SK-N-SH (cell line): ENCODE measurements around the gene ARL4A. TPM values are rescaled to one million over a fixed set of nuclear protein-coding genes. Genes with fewer than 3 reads are reported as not detected.

Experiments used
- CTCF ChIA-PET: fragments of 300-600, 350-600 bp; formaldehyde crosslinking; extraction: SDS; loops from one replicate; lab custom pipeline; 2021; lab: Yijun Ruan, JAX
- POLR2A ChIA-PET: fragments of 350-600 bp; sonication (Branson Sonifier 250); formaldehyde crosslinking; extraction: SDS; loops from one replicate; lab custom pipeline; 2020; ENCODE audit warnings: antibody characterized with exemption, inconsistent platforms; lab: Yijun Ruan, JAX
- DNase-seq: peaks from one replicate; pipeline ENCODE4 v3.0.0; 2012
- H2AFZ ChIP-seq: fragments of 200-600 bp; sonication (generic); 2 replicates; pipeline ENCODE4 v1.8.1; 2016; ENCODE audit warnings: antibody characterized with exemption, mild to moderate bottlenecking, low read depth
- H3F3A ChIP-seq: fragments of 200-600 bp; sonication (generic); replicated peaks from 2 replicates; pipeline ENCODE3; 2016; ENCODE audit warnings: antibody characterized with exemption, mild to moderate bottlenecking; ENCODE audit not compliant: insufficient read depth
- H3K27ac ChIP-seq, 2 experiments: fragments of 200-500 bp in 1 of 2; fragments of 200-600 bp in 1 of 2; sonication (Bioruptor generic) in 1 of 2; sonication (generic), shearing (Covaris generic) in 1 of 2; 2 replicates each; pipeline versions ENCODE4 v1.5.1 to v1.6.1; 2014 to 2016; ENCODE audit warnings: low read depth in 2 of 2, inconsistent platforms in 1 of 2, low read length in 1 of 2, mild to moderate bottlenecking in 1 of 2, mixed read lengths in 1 of 2
- H3K27me3 ChIP-seq: fragments of 200-600 bp; sonication (generic), shearing (Covaris generic); 2 replicates; pipeline ENCODE4 v1.6.1; 2016; ENCODE audit warnings: mixed run types; ENCODE audit not compliant: insufficient read depth
- H3K36me3 ChIP-seq, 2 experiments: fragments of 200-500 bp in 1 of 2; fragments of 200-600 bp in 1 of 2; sonication (Bioruptor generic) in 1 of 2; sonication (generic) in 1 of 2; replicated peaks in 1 of 2; 2 replicates each; pipeline versions ENCODE3 to v1.5.1; 2014 to 2016; ENCODE audit warnings: low read length in 1 of 2, mild to moderate bottlenecking in 1 of 2; ENCODE audit not compliant: insufficient read depth in 2 of 2, control insufficient read depth in 1 of 2
- H3K4me1 ChIP-seq, 2 experiments: fragments of 200-500 bp in 1 of 2; fragments of 200-600 bp in 1 of 2; sonication (Bioruptor generic) in 1 of 2; sonication (generic), shearing (Covaris generic) in 1 of 2; 2 replicates each; pipeline versions ENCODE4 v1.5.1 to v1.6.1; 2014 to 2016; ENCODE audit warnings: low read depth in 1 of 2, low read length in 1 of 2, mixed run types in 1 of 2; ENCODE audit not compliant: insufficient read depth in 2 of 2, control insufficient read depth in 1 of 2
- H3K4me2 ChIP-seq: fragments of 200-600 bp; sonication (generic), shearing (Covaris generic); 2 replicates; pipeline ENCODE4 v1.6.1; 2017; ENCODE audit warnings: mixed run types
- H3K4me3 ChIP-seq, 2 experiments: fragments of 200-500 bp in 1 of 2; fragments of 200-600 bp in 1 of 2; sonication (Bioruptor generic) in 1 of 2; sonication (generic), shearing (Covaris generic) in 1 of 2; 2 replicates each; pipeline versions ENCODE4 v1.5.1 to v1.8.1; 2014 to 2016; ENCODE audit warnings: low read depth in 2 of 2, inconsistent platforms in 1 of 2, low read length in 1 of 2, mild to moderate bottlenecking in 1 of 2, mixed read lengths in 1 of 2, moderate library complexity in 1 of 2
- H3K79me2 ChIP-seq: fragments of 200-600 bp; sonication (generic); 2 replicates; pipeline ENCODE4 v1.8.1; 2017; ENCODE audit warnings: mild to moderate bottlenecking; ENCODE audit not compliant: insufficient read depth
- H3K9ac ChIP-seq: fragments of 200-600 bp; sonication (generic); 2 replicates; pipeline ENCODE4 v1.6.1; 2017; ENCODE audit warnings: mixed run types
- H3K9me2 ChIP-seq: fragments of 200-600 bp; sonication (generic); 2 replicates; pipeline ENCODE4 v1.6.1; 2017; ENCODE audit warnings: mixed run types
- H3K9me3 ChIP-seq: fragments of 200-600 bp; sonication (generic); 2 replicates; pipeline ENCODE4 v1.6.1; 2017; ENCODE audit warnings: mixed run types, mild to moderate bottlenecking, moderate library complexity
- H4K20me1 ChIP-seq: fragments of 200-600 bp; sonication (generic); 2 replicates; pipeline ENCODE4 v1.6.1; 2017; ENCODE audit warnings: mild to moderate bottlenecking, mixed run types; ENCODE audit not compliant: insufficient read depth
- EP300 ChIP-seq, 2 experiments: IDR thresholded peaks; 2 replicates each; pipeline versions ENCODE4 v1.4.0 to v1.6.1; 2012; ENCODE audit warnings: borderline replicate concordance in 1 of 2, low read depth in 1 of 2, low read length in 1 of 2
- EZH2phosphoT487 ChIP-seq: fragments of 200-600 bp; sonication (generic); IDR thresholded peaks from 2 replicates; pipeline ENCODE4 v1.6.1; 2017; ENCODE audit warnings: low read depth, mixed run types, mild to moderate bottlenecking, antibody characterized with exemption, moderate library complexity, borderline replicate concordance
- FOXJ3 ChIP-seq: sonication (generic); formaldehyde crosslinking; IDR thresholded peaks from 2 replicates; pipeline ENCODE4 v1.5.1; 2020; ENCODE audit warnings: mild to moderate bottlenecking, missing genetic modification reagents
- FOXM1 ChIP-seq: IDR thresholded peaks from 2 replicates; pipeline ENCODE4 v1.4.0; 2012; ENCODE audit warnings: low read depth, mild to moderate bottlenecking
- GABPA ChIP-seq: IDR thresholded peaks from 2 replicates; pipeline ENCODE4 v1.4.0; 2012; ENCODE audit warnings: low read depth, mild to moderate bottlenecking
- IRF3 ChIP-seq: fragments of 150-350 bp; IDR thresholded peaks from 2 replicates; pipeline ENCODE4 v1.6.1; 2016; ENCODE audit warnings: mild to moderate bottlenecking, low read depth, low read length
- JUND ChIP-seq: IDR thresholded peaks from 2 replicates; pipeline ENCODE4 v1.4.0; 2012
- MAX ChIP-seq: IDR thresholded peaks from 2 replicates; pipeline ENCODE4 v1.4.0; 2012; ENCODE audit warnings: low read depth
- NFIC ChIP-seq: IDR thresholded peaks from 2 replicates; pipeline ENCODE4 v1.4.0; 2012; ENCODE audit warnings: borderline replicate concordance
- POLR2AphosphoS5 ChIP-seq: IDR thresholded peaks from 2 replicates; pipeline ENCODE4 v1.6.1; 2012; ENCODE audit warnings: low read depth, low read length
- RAD21 ChIP-seq: IDR thresholded peaks from 2 replicates; pipeline ENCODE4 v1.6.1; 2012; ENCODE audit warnings: mild to moderate bottlenecking, low read length
- RCOR1 ChIP-seq: fragments of 150-350 bp; IDR thresholded peaks from 2 replicates; pipeline ENCODE4 v1.6.1; 2017; ENCODE audit warnings: antibody characterized with exemption, low read length
- RFX5 ChIP-seq: IDR thresholded peaks from 2 replicates; pipeline ENCODE4 v1.6.1; 2012; ENCODE audit warnings: mild to moderate bottlenecking, improper control_type of control experiment, low read length
- SIN3A ChIP-seq: IDR thresholded peaks from 2 replicates; pipeline ENCODE4 v1.6.1; 2012; ENCODE audit warnings: low read depth, mild to moderate bottlenecking, low read length, moderate library complexity, borderline replicate concordance
- SMC3 ChIP-seq: IDR thresholded peaks from 2 replicates; pipeline ENCODE4 v1.6.1; 2012; ENCODE audit warnings: low read depth, low read length, improper control_type of control experiment
- TCF12 ChIP-seq: IDR thresholded peaks from 2 replicates; pipeline ENCODE4 v1.4.0; 2012
- TEAD4 ChIP-seq: IDR thresholded peaks from 2 replicates; pipeline ENCODE4 v1.4.0; 2012; ENCODE audit warnings: mild to moderate bottlenecking, borderline replicate concordance; ENCODE audit not compliant: insufficient read depth
- USF2 ChIP-seq: fragments of 150-350 bp; IDR thresholded peaks from 2 replicates; pipeline ENCODE4 v1.6.1; 2017; ENCODE audit warnings: antibody characterized with exemption, low read length, low read depth, borderline replicate concordance
- YY1 ChIP-seq: IDR thresholded peaks from 2 replicates; pipeline ENCODE4 v1.4.0; 2012; ENCODE audit warnings: low read depth, mild to moderate bottlenecking
- ZBTB33 ChIP-seq: IDR thresholded peaks from 2 replicates; pipeline ENCODE4 v1.4.0; 2012; ENCODE audit warnings: low read depth, borderline replicate concordance
- WGBS: methylation state at CpG from one replicate; pipeline ENCODE4 v1.1.6; 2017; ENCODE audit warnings: low lambda C conversion rate; 5-methylcytosine and 5-hydroxymethylcytosine counted together
- polyA plus RNA-seq, 3 experiments: library from polyadenylated mRNA; depleted of rRNA; stranded (reverse); fragments of >200 nt; gene quantifications; 2 replicates each; pipeline ENCODE4 v1.2.3, GENCODE V29; 2012

The ARL4A gene
- polyA plus RNA-seq, 1 of the 3 experiments (the other 2 are of a cell fraction) = 5.5 TPM

GRCh38 chr7:12716134-12716681 is 28.8 kb downstream of the ARL4A start:
- H3K4me3 ChIP-seq = no peak overlapping the region

GRCh38 chr7:12716722-12717121 is 29.3 kb downstream of the ARL4A start:
- H3K79me2 ChIP-seq = no peaks in the 10 kb centered on the region
- H3K4me2 ChIP-seq = no peak overlapping the region
- H3K9me3 ChIP-seq = no peaks in the 10 kb centered on the region
- H3K4me3 ChIP-seq = no peak overlapping the region
- peaks cover 0 to 16% of the 10 kb centered on the region in 2 experiments; a peak in 1 of 4 replicates for H3K4me1 ChIP-seq
- no peaks in the 10 kb centered on the region for H3K9me2 ChIP-seq
- H3F3A ChIP-seq = peaks cover 6% of the 10 kb centered on the region
- H4K20me1 ChIP-seq = no peaks in the 10 kb centered on the region
- H3K36me3 ChIP-seq = no peaks in the 10 kb centered on the region
- POLR2A ChIA-PET = no interaction called here
- H3K27me3 ChIP-seq = no peaks in the 10 kb centered on the region
- CTCF ChIA-PET = interaction anchor here (1.1 to 3.1 kb wide), 3 partner anchors 14 to 259 kb away, joined by 3 to 11 read pairs (median 3); no protein-coding TSS in a partner anchor
- 70% methylated on average over 3 of the region's 3 CpGs for WGBS
- no peak overlapping the region for H3K27ac ChIP-seq
- H2AFZ ChIP-seq = no peak overlapping the region
- no peak overlapping the region for H3K9ac ChIP-seq
- no peak for DNase-seq
- no peak for TF ChIP-seq ZBTB33
- no peak for TF ChIP-seq FOXJ3 (CRISPR knock-in tag)
- TF ChIP-seq SMC3 = no peak
- no peak for TF ChIP-seq EP300 (IDR thresholded peaks at IDR 0.05; ENCODE audit: borderline replicate concordance in 1 of 2, low read depth in 1 of 2, low read length in 1 of 2)
- TF ChIP-seq USF2 = no peak
- TF ChIP-seq EZH2phosphoT487 = no peak
- TF ChIP-seq RFX5 = no peak
- TF ChIP-seq TEAD4 = no peak
- TF ChIP-seq RCOR1 = no peak
- TF ChIP-seq YY1 = no peak
- TF ChIP-seq JUND = no peak
- TF ChIP-seq NFIC = no peak
- TF ChIP-seq TCF12 = no peak
- TF ChIP-seq MAX = no peak
- TF ChIP-seq IRF3 = no peak

More at GRCh38 chr7:12716134-12716681, 28.8 kb downstream of the ARL4A start:
- H2AFZ ChIP-seq = no peak overlapping the region
- H3K4me1 ChIP-seq = peaks cover 0 to 16% of the 10 kb centered on the region in 2 experiments; a peak in 1 of 4 replicates
- no peaks in the 10 kb centered on the region for H3K36me3 ChIP-seq
- no peak overlapping the region for H3K4me2 ChIP-seq
- H3K27me3 ChIP-seq = no peaks in the 10 kb centered on the region
- 84% methylated on average over 7 of the region's 7 CpGs for WGBS
- H3K9me2 ChIP-seq = no peaks in the 10 kb centered on the region
- no peak for TF ChIP-seq RFX5
- TF ChIP-seq NFIC = no peak
- TF ChIP-seq TEAD4 = no peak
- TF ChIP-seq SIN3A = no peak
- no peak for TF ChIP-seq POLR2AphosphoS5
- no peak for TF ChIP-seq RAD21
- no peak for TF ChIP-seq MAX
- no peak for TF ChIP-seq FOXM1
- TF ChIP-seq GABPA = no peak
- ChIA-PET POLR2A (no interaction called here), CTCF (interaction anchor here (1.1 to 3.1 kb wide), 3 partner anchors 14 to 259 kb away, joined by 3 to 11 read pairs (median 3); no protein-coding TSS in a partner anchor)
- no peak overlapping the region for H3K9ac ChIP-seq
- H4K20me1 ChIP-seq = no peaks in the 10 kb centered on the region
- no peak overlapping the region for H3K27ac ChIP-seq
- H3K79me2 ChIP-seq = no peaks in the 10 kb centered on the region
- DNase-seq = no peak
- H3K9me3 ChIP-seq = no peaks in the 10 kb centered on the region
- peaks cover 6% of the 10 kb centered on the region for H3F3A ChIP-seq
